ENCODE measurements around the gene CFAP74. TPM values are rescaled to one million over a fixed set of nuclear protein-coding genes. Genes with fewer than 3 reads are reported as not detected.

The CFAP74 gene
- total and polyA plus RNA-seq, 9 of the 15 experiments (the other 6 are each of a cell fraction or from before 2014, with no cell fraction given), result 0.03 to 0.15 (median 0.05) TPM; not detected in 6

- TF ChIP-seq, protein P1, sequence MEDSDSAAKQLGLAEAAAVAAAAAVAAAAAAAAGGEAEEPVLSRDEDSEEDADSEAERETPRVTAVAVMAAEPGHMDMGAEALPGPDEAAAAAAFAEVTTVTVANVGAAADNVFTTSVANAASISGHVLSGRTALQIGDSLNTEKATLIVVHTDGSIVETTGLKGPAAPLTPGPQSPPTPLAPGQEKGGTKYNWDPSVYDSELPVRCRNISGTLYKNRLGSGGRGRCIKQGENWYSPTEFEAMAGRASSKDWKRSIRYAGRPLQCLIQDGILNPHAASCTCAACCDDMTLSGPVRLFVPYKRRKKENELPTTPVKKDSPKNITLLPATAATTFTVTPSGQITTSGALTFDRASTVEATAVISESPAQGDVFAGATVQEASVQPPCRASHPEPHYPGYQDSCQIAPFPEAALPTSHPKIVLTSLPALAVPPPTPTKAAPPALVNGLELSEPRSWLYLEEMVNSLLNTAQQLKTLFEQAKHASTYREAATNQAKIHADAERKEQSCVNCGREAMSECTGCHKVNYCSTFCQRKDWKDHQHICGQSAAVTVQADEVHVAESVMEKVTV (CRISPR knock-in tag; IDR thresholded peaks at IDR 0.05), result no peak
- TF ChIP-seq SPI1 (IDR thresholded peaks at IDR 0.05; ENCODE audit: borderline replicate concordance, low read depth, low read length) (no peak), DIDO1 (tag; IDR thresholded peaks at IDR 0.05; ENCODE audit: low read depth) (no peak), KDM4B (IDR thresholded peaks at IDR 0.05; ENCODE audit: borderline replicate concordance in 2 of 2, low read depth in 1 of 2) (no peak), STAT5B (CRISPR knock-in tag; IDR thresholded peaks at IDR 0.05) (no peak), BCLAF1 (IDR thresholded peaks at IDR 0.05; ENCODE audit: borderline replicate concordance in 1 of 2, control insufficient read depth in 1 of 2, low read depth in 2 of 2, low read length in 1 of 2) (no peak), SRSF7 (optimal IDR thresholded peaks at IDR 0.05; ENCODE audit: low read depth, low read length) (no peak), MCM2 (IDR thresholded peaks at IDR 0.05; ENCODE audit: low read depth) (no peak), TCFL5 (CRISPR knock-in tag; conservative IDR thresholded peaks at IDR 0.05) (no peak), DDX20 (tag; IDR thresholded peaks at IDR 0.05; ENCODE audit: low read depth) (no peak), FOXP1 (CRISPR knock-in tag; IDR thresholded peaks at IDR 0.05) (no peak), POLR2A (conservative IDR thresholded peaks at IDR 0.05) (no peak), LEF1 (IDR thresholded peaks at IDR 0.05) (no peak), CREB1 (IDR thresholded peaks at IDR 0.05) (0 out of 2 replicates have a peak, but pooled peaks have one; percentile 11), CREB1 (CRISPR knock-in tag; IDR thresholded peaks at IDR 0.05) (peak; percentile 80; the same call in 1 of the 2 replicates), RHOXF2B (CRISPR knock-in tag; conservative IDR thresholded peaks at IDR 0.05) (no peak), KLF10 (CRISPR knock-in tag; IDR thresholded peaks at IDR 0.05) (no peak), ZC3H11A (IDR thresholded peaks at IDR 0.05; ENCODE audit: low read depth, low read length) (0 out of 2 replicates have a peak, but pooled peaks have one; percentile 15), FOSL1 (tag; conservative IDR thresholded peaks at IDR 0.05) (no peak)
- TF ChIP-seq, protein P2, sequence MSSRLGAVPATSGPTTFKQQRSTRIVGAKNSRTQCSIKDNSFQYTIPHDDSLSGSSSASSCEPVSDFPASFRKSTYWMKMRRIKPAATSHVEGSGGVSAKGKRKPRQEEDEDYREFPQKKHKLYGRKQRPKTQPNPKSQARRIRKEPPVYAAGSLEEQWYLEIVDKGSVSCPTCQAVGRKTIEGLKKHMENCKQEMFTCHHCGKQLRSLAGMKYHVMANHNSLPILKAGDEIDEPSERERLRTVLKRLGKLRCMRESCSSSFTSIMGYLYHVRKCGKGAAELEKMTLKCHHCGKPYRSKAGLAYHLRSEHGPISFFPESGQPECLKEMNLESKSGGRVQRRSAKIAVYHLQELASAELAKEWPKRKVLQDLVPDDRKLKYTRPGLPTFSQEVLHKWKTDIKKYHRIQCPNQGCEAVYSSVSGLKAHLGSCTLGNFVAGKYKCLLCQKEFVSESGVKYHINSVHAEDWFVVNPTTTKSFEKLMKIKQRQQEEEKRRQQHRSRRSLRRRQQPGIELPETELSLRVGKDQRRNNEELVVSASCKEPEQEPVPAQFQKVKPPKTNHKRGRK (tag; IDR thresholded peaks at IDR 0.05), result no peak
Measured at GRCh38 chr1:1919304-1920056, 84.1 kb downstream of the CFAP74 start (continued).
